ENCODE results near the gene RHOBTB1.

GRCh38 chr10:60960031-60960430, 16.0 kb upstream of the RHOBTB1 start:
- TF ChIP-seq CTCF (conservative IDR thresholded peaks at IDR 0.05; ENCODE audit: low read depth in 2 of 2) (no peak), JUNB (IDR thresholded peaks at IDR 0.05; ENCODE audit: unreplicated experiment) (no peak), EZH2 (IDR thresholded peaks at IDR 0.05; ENCODE audit: low read depth, unreplicated experiment) (no peak), CREB1 (CRISPR knock-in tag; IDR thresholded peaks at IDR 0.05; ENCODE audit: low read depth) (no peak), NANOG (IDR thresholded peaks at IDR 0.05; ENCODE audit: borderline replicate concordance) (no peak), POLR2AphosphoS5 (IDR thresholded peaks at IDR 0.05; ENCODE audit: low read depth) (no peak), EZH2phosphoT487 (IDR thresholded peaks at IDR 0.05; ENCODE audit: unreplicated experiment) (no peak), ETS1 (IDR thresholded peaks at IDR 0.05) (no peak)

All from GM23338 (cell line).